HG03095 (cell line): Measurements from ENCODE around the gene TAF12.
"Not testable (repeated sequence)": the region's sequence is repeated elsewhere in the genome, so short reads cannot be mapped to it uniquely, and the experiment has no call there.

Experiments used
- ATAC-seq: cut with Tn5 transposase; IDR thresholded peaks from one replicate; pipeline ENCODE4 v1.9.1; 2021; ENCODE audit warnings: moderate library complexity; ENCODE audit not compliant: unreplicated experiment

Gene TAF12

DNA sequence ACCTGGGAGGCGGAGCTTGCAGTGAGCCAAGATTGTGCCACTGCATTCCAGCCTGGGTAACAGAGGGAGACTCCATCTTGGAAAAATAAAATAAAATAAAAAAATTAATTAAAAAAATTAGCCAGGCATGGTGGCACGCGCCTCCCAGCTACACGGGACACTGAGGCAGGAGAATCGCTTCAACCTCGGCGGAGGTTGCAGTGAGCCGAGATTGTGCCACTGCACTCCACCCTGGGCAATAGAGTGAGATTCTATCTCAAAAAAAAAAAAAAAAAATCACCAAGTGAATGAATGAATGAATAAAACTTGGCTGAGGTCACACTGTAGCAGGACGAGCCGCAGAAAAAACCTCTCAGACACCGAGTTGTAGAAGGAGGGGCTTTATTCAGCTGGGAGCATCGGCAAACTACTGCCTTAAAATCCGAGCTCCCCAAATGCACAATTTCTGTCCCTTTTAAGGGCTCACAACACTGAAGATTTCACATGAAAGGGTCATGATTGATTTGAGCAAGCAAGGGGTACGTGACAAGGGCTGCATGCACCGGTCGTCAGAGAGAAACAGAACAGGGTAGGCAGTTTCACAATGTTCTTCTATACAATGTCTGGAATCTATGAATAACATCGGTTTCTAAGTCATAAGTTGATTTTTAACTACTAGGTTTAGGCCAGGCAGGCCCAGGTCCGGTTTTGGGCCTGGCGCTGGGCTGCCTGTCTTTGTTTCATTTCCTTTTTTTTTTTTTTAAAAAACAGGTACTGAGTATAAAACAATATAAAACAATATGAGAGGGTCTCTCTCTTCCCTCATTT lies 56.1 kb downstream of the TAF12 start:
- not testable (repeated sequence) for ATAC-seq

DNA sequence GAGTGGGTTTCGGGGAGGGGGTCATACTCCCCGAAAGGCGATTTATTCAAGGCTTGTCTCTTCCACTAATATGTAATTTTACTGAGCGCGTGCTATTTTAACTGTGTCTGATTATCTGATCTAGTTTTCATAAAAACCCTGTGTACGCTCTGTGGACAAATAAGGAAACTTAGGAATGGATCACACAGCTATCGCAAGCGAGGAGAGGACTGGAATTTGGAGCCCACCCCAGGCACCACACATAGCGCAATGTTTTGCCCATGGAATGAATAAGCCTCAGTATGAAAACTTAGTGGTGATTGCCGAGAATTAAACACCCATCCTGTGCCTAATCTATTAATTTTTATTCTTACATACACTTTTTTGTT lies 60.6 kb downstream of the TAF12 start:
- ATAC-seq = no peak

DNA sequence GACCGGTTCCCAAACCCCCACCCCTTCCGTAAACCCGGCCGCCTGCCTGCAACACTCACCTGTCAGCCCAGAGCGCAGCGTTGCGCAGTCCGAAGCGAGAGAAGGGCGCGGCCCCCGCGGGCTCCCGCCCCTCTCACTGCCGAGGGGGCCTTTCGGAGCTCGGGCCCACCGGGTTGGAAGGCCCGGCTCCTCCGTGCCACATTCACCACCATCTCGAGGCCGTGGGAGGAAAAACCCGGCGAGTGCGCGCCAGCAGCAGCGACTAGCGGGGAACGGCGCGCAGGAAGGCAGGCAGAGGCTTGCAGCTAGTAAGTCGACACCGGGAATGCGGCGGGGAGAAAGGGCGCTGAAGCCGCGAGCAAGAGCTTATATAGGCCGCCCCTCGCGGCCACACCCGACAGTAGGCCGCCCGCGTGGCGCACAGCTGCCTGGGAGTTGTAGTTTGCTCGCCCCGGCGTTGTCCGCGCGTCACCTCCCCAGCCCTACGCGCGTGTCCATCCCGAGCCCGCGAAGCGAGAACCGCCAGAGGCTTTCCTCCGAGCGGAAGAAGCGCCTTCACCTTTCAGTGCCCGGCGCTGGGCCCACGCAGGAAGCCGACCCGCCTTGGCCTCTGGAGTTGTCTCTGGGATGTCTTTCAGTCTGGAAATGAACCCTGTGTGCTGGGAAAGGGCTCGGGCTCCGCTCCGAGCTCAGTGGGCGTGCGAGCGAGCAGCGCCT lies 61.2 kb downstream of the TAF12 start:
- ATAC-seq = peak; percentile 77

DNA sequence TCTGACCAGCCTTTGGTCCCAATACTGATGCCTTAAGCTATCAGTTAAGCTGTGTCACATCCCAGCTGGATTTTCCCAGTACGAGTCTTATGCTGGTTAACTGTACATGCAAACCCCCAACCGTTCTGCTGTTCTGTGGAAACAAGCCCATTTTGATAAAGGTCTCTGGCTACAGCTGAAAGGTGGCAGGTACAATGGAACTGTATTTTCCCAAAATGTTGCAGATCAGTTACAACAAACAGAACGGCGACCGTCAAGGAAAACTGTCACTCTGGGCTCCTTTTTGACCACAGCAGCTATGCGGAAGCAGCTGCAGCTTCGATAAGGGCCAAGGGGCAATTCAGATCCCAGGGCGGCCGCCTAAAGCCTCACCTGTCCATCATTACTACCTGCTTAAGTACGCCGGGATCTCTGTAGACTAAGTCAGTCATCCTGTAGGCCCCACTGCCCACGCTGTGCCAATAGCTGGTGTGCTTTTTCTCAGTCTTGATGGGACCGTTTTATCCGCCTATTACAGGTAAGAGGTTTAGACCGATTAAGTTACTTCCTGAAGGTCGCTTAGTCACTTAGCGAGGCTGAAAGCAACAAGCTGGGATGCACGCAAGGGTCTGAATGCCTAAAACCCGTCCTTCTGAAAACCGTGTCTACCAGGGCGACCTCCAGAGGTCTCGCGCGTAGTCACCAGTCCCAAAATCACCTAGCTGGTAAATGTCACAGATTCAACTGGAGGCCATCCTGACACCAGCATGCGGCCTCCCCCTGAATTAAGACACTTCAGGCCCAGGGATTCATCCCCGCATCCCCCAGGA lies 61.9 kb downstream of the TAF12 start:
- peak; percentile 14 for ATAC-seq

DNA sequence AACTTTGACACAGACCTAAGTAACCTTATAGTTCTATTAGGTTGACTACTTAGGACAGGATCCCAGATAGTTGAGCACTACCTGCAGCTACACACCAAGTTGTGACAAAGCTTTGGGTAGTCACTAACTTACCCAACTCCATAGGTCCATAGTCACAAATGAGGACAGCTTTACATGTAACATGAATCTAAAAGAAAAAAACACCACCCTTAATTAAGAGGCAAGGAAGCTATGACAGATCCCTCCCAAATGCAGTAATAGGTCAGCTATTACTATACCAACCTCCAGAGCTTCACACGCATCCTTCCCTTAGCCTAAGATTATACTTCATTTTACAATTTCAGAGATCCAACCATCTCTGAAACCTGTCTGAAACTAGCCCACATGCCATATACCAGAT lies 63.5 kb downstream of the TAF12 start:
- no peak for ATAC-seq

DNA sequence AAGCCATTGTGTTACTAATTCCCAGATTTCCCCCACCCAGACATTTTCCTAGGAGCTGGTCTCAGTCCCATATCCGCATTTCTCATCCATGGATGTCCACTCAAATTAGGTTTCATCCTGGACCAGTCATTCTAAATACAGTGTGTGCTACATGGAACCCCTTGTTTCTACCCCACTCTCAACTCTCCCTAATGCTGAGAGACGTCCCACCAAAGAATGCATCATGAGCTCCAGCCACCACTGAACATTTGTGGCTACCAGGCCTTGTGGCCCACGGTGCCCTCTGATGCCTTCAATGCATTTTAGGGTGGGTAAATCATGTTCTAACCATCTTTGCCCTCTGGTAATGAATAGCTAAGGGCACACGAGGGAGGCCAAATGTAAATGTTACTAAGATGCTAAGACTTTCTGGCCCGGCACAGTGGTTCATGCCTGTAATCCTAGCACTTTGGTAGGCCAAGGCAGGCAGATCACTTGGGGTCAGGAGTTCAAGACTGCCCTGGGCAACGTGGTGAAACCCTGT lies 64.1 kb downstream of the TAF12 start:
- no peak for ATAC-seq

DNA sequence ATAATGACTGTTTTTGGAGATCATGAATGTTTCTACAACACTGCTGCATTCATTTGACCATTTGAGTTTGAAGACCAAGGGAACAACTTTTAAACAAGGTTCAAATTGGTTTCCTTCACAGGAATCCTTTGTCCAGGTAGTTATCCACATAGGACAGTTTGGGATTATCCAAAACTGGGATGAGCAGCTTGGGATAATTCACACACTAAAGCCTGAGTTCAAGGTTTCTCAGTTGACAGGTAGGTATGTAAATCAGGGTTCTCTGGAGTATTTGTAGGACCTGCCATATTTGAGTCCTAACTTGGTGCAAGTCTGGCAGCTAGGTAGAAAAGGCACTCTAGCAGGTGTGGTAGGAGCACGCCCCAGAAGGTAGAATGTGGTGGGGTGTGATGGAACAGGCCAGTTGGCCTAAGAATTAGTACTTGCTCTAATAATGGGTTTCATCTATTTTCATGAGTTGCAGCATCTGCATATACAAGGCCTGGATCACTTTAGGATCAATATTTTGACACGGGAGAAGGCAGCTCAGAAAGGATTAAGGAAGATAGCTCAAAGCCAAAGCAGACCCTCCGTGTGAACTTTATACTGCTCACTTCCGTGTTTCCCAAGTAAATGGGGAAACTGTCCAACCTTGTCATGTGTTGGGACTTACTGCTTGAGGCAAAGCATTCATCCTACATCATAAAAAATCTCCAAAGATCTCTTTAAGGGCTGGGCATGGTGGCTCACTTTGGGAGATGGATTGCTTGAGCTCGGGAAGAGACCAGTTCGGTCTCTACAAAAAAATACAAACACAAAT lies 64.9 kb downstream of the TAF12 start:
- ATAC-seq = no peak

DNA sequence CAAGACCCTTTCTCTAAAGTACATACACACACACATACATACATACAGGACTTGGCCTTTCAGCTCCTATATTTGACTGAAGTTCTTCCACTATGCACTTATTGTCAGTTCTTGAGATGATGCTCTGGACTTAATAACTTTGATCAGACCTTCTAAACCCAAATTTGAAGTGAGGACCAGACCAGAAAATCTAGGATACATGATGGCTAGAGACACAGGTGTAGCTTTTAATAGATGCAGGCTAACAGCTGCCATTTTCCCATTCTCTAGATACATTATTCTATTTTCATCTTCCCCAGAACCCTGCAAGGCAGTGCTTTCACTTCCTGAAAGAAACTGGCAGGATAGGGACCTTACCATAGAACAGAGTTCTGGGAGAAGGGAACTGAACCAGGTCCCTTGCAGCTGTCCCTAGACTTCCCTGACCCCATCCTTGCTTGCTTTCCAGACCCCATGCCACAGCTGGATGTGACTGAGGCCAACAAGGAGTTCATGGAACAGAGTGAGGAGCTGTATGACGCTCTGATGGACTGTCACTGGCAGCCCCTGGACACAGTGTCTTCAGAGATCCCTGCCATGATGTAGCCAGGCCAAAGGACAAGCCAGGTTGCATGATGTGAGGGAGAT lies 65.7 kb downstream of the TAF12 start:
- ATAC-seq = no peak

DNA sequence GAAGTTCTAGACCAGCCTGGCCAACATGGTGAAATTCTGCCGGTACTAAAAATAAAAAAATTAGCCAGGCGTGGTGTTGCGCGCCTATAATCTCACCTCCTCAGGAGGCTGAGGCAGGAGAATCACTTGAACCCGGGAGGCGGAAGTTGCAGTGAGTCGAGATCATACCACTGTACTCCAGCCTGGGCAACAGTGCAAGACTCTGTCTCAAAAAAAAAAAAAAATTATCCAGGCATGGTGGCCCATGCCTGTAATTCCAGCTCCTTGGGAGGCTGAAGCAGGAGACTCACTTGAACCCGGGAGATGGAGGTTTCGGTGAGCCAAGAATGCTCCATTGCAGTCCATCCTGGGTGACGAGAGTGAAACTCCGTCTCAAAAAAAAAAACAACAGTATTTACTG lies 69.3 kb downstream of the TAF12 start:
- ATAC-seq = no peak

DNA sequence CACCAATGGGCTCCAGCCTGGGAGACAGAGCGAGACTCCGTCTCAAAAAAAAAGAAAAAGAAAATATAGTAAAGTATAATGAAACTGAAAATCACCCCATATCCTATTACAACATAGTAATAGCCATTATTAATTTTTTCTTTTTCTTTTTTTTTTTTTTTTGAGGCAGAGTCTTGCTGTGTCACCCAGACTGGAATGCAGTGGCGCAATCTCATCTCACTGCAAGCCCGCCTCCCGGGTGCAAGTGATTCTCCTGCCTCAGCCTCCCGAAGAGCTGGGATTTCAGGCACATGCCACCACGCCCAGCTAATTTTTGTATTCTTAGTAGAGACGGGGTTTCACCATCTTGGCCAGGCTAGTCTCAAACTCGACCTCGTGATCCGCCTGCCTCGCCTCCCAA lies 70.0 kb downstream of the TAF12 start:
- not testable (repeated sequence) for ATAC-seq

DNA sequence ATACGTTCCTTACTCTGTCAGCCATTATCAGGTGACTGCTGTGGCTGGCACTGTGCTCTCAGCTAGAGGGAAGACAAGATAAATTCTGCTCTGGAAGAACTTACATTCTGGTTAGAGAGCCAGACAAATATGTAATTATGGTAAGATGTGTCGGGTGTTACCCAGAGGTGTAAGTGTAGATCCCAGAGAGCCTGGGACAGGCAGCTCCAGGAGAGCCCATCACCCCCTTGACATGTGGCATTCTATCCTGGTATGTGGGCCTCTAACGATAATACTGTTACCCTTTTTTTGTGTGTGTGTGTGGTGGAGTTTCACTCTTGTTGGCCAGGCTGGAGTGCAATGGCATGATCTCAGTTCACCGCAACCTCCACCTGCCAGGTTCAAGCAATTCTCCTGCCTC lies 71.0 kb downstream of the TAF12 start:
- ATAC-seq = no peak

DNA sequence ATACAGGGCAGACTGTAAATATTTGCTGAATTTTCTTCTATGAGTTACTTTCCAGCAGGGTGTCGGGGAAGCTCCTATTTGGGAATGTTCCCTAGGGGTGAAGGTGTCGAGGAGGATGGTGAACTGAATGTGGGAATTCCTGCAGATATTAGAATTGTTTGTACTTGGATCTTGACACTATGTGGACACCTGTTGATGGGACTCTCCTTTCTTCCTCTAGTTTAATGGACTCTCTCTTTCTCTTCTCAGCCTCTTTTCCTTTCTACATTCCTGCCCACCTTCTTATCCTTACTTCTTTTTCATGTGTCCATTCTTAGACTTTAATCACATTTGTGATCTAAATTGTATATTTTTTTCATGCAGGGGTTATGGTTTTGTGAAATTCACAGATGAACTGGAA lies 75.9 kb downstream of the TAF12 start:
- no peak for ATAC-seq

DNA sequence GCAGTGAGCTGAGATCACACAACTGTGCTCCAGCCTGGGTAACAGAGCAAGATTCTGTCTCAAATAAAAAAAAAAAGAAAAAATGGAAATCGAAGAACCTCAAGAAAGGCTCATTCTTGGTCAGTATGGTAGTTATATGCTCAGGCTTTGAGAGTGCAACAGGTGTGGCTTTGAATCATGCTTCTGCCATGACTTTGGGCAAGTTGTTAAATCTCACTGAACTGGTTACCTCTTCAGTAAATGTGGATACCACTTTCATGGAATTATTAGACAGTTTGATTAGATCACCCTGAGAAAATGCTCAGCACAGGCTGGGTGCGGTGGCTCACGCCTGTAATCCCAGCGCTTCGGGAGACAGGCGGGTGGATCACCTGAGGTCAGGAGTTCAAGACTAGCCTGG lies 77.1 kb downstream of the TAF12 start:
- ATAC-seq = no peak

DNA sequence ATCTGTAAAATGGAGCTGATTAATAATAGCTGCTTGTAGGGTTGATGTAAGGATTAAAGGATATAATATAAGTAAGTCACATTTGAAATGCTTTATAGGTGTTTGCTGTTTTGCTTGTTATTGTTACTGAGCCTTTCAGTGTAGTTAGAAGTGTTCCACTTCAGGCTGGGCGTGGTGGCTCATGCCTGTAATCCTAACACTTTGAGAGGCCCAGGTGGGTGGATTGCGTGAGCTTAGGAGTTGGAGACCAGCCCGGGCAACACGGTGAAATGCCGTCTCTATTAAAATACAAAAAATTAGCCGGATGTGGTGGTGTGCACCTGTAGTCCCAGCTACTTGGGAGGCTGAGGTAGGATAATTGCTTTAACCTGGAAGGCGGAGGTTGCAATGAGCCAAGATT lies 77.8 kb downstream of the TAF12 start:
- ATAC-seq = no peak

DNA sequence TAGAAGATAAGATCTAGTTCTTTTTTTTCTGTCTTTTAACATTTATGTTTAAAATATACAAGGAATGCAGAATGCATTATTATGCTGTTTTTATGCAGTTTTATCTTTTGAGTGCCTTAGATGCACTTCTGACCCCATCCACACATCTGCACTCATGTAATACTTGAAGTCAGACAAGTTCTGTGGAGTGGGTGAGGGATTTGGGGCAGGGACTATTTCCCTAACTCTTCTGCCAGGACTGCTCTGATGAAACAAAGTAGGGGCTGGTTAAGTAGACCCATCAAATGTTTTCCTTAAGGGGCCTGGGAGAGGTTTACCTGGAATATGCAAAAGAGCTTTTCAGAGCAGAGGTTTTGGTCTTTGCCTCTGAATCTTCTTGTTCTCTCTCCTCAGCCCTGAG lies 78.6 kb downstream of the TAF12 start:
- ATAC-seq = no peak

DNA sequence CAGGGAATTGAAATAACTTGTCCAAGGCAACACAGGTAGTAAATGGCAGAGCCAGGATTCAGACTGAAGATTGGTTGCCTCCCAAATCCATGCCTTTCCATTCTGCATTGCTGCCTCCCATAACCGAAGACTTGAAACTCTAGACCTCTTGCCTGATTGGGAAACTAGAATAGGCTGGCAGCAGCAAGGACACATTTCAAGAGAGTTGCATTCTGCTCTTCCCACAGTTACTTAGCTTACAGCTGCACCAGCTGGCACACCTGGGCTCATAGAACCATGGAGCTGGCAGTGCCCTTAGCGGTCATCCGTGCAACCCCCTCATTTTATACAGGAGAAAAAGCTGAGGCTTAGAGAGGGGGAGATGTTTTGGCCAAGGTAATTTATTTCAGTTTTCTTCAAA lies 82.0 kb downstream of the TAF12 start:
- no peak for ATAC-seq
